Renal pelvis (tissue), 4 donors: Measurements from ENCODE around the gene ARL13B. TPM values are rescaled to one million over a fixed set of nuclear protein-coding genes. Genes with fewer than 3 reads are reported as not detected.
"Not testable (repeated sequence)": the region's sequence is repeated elsewhere in the genome, so short reads cannot be mapped to it uniquely, and the experiment has no call there.

Experiments used
- DNase-seq: peaks from one replicate; pipeline ENCODE4 v3.0.0-alpha.2; 2013
- polyA plus RNA-seq, 3 donors: library from polyadenylated mRNA; unstranded; fragments of 120-200 nt; gene quantifications; one replicate each; pipeline ENCODE4 v1.2.1, GENCODE V29; 2013; ENCODE audit not compliant: insufficient read length in 3 of 3

The ARL13B gene
- polyA plus RNA-seq, 3 donors: 17.2 to 19.5 (median 18.0) TPM

- DNase-seq: no peak
These were observed 70.6 kb downstream of the ARL13B start for GRCh38 chr3:94050546-94050945.

GRCh38 chr3:94061297-94061696, 81.3 kb downstream of the ARL13B start:
- no peak for DNase-seq

- DNase-seq: peak; percentile 98
These were observed 82.8 kb downstream of the ARL13B start, which contains the start of the genes DHFR2 and NSUN3 for GRCh38 chr3:94062513-94063404. DHFR2 (minus strand) TSS chr3:94062916; CDS start chr3:94061511, 1,405 bp downstream. NSUN3 (plus strand) TSS chr3:94063061; CDS start chr3:94063127, 66 bp downstream.

DNA sequence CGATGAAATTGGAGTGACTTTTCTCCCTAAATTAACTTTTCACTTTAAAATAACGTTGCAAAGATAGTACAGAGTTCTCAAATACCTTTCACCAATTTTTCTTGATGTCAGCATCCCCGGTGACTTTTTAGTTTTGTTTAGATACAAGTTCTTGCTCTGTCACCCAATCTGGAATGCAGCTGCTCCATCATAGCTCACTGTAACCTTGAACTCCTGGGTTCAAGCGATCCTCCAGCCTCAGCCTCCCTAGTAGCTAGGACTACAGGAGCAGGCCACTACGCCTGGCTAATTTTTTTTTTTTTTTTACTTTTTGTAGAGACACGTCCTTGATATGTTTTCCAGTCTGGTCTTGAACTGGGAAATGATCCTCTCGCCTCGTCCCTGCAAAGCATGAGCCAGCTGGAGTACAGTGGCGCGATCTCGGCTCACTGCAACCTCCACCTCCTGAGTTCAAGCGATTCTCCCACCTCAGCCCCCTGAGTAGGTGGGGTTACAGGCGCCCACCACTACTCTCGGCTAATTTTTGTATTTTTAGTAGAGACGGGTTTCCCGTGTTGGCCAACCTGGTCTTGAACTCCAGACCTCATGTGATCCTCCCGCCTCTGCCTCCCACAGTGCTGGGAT, 83.7 kb downstream of the ARL13B start:
- DNase-seq: no peak

DNA sequence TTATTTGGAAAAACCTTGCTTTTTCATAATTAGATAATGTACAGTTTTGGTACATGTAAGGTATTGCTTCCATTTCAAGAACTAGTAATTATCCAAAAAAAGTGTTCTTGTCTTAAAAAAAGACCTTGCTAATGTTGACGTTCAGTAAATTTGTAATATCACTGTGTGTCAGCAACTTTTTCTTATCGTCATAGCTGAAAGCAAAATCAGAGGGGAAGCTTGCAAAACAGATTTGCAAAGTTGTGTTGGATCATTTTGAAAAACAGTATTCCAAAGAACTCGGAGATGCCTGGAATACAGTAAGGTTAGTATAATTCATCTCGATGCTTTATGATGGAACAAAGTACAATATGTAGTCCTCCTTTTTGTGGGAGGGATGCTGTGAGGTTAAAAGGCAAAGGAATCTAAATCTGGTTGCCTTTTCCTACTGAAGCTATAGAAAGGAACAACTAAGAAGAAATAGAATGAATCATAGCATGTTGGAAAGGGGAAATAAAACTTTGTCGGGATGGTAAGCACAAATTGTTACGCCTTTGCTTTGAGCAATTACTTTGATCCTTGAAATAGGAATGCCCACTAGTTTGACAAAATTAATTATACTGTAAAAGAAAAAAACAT, 84.4 kb downstream of the ARL13B start:
- DNase-seq: no peak

DNA sequence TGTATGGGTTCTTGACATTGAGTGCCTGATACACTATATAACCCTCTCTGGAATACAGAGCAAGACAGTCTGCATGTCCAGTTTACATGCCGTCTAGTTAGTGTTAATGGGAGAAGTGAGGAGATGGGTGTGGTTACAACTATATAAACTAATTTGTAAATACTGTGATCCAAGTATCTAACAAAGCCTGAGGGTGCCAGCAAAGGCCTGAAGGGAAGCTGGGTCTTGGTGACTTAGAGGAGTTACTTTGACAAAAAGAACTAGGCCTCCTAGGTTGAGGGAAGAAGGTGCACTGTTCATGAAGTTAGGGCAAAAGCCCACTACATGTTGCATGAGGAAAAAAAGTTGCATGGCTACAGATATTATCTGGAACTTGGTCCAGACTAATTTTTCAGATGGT, 85.2 kb downstream of the ARL13B start:
- DNase-seq: no peak

- no peak for DNase-seq
These were observed 86.0 kb downstream of the ARL13B start for GRCh38 chr3:94065819-94066480.

DNA sequence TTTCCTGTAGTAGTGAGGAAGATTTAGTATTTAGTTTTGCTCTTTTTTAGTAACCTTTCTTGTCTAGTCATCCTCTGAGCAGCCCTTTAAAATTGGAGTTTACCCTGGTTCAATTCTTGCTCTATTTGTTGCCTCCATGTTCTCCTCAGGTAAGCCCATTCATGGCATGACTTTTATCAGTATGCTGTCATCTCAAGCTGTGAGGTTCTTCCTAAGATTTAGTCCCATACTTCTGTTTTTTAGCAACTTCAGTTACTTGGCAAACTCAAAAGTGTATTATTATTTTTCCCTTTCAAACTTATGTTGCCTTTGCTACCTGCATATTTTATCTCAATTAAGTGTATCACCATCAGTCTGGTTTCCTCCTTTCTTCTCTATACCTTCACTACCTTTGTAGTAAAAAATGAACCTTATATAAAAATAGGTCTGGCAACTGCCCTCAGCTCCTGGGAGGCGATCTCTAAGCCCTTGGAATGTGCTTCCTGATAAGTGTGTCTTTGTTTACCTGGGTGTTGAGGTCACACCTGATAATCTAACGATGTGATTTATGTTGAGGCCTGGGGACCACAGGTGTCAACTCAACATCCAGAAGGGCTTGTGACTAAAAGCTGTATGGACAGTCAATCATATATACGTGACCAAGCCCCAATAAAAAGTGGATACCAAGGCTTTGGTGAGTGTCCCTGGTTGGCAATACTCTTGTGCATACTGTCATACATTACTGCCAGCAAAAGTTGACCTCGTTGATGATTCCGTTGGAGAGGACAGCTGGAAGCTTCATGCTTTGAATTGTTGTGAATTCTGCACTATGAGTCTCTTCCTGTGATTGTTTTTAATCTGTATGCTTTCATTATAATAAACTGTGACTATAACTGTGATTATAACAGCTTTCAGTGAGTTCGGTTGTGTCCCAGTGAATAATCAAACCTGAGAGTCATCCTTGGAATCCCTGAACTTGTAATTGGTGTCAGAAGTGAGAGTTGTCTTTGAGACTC, 86.8 kb downstream of the ARL13B start:
- DNase-seq: no peak

DNA sequence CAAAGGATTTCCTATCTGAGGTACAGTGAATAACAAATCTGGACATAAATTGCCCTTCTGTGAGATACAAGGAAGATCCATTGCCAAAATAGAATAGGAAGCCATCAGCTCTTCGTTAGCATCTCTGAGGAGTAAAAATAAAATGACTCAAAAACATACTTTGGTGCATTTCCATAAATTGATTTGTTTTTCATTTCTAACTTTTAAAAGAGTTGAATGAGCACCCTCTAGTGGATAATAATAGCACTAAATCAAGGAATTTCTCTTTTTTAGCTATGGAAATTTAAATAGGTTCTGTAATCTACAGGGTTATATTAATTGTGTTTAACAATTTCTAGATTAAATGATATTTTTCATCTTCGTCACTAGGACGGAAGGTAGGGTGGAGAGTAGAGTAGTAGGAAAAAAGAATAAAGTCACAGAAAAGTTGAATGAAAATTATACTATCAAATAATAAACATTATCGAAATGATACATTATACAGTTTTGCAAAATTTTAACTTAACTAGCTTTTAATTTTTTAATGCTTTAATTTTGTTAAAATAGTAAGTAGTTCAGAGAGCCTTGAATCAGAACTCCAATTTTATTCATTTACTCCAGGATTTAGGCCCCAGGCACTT, 89.3 kb downstream of the ARL13B start:
- DNase-seq: no peak

DNA sequence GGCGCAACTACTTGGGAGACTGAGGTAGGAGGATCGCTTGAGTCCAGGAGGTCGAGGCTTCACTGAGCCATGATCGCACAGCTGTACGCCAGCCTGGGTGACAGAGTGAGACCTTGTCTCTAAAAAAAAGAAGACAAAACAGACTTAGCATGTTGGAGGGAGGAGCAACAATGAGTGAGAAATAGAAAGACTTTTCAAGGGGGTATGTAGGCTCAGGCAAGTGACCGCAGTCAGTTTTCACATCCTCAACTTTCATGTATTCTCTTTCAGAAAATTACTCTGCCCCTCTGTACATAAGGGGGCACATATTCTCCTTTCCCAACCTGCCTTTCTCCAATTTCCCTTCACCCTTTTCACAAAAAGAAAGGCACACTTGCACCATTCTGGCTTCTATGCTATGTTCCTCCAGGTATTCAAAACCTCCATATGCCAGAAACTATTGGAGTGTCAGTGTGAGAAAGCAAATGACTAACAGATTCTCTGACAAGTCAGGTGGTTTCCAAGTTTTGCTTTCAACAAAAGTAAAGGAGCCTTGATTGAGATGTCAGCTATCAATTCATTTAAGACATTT, 90.5 kb downstream of the ARL13B start:
- DNase-seq: no peak

- DNase-seq: no peak
These were observed 91.8 kb downstream of the ARL13B start for GRCh38 chr3:94071713-94072284.

DNA sequence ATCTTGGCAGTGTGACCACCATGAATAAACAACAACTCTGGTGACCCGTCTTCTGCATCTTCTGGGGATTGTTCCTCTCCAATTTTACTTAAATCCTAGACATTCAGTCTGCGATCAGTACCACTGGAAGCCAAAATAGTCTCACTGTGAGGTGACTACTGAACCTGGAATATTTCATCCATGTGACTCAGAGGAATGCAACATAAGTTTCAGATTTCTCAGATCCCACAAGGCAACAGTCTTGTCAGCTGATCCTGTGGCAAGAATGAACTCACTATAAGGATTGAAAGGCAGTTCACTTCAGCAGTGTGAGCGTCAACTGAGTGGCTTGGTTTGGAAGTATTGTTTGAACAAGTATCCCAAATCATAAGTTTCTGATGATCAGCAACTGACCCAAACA, 96.1 kb downstream of the ARL13B start:
- no peak for DNase-seq

- DNase-seq: not testable (repeated sequence)
These were observed 100.6 kb downstream of the ARL13B start for GRCh38 chr3:94080552-94080951.

GRCh38 chr3:94081884-94082283, 101.9 kb downstream of the ARL13B start:
- no peak for DNase-seq

DNA sequence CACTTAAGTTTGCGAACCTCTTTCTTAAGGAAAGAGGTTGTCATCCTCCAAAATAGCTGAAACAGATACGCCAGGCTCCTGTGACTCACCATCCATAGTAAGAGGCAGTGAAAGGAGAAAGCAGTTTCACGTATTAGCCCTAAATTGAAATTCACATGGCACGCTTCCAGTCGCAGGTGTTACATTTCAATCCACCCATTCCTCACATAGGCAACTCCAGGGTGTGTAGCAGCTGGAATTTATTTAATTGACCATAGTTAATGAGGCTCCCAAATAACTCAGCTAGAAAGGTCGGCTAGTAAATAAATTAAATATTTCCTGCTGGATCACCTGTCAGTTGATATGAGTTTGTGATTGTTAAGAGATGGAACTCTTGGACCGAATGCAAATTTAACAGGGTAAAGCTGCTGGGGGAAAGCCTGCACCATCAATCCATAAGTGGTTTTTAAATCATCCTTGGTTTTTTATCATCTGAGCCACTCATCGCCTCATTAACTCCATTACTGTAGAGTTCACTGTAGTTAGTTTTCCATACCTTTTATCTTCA, 102.5 kb downstream of the ARL13B start:
- no peak for DNase-seq

GRCh38 chr3:94083261-94083660, 103.3 kb downstream of the ARL13B start:
- no peak for DNase-seq

GRCh38 chr3:94089126-94089525, 109.2 kb downstream of the ARL13B start:
- no peak for DNase-seq

- DNase-seq: no peak
These were observed 112.1 kb downstream of the ARL13B start for GRCh38 chr3:94092086-94092485.

DNA sequence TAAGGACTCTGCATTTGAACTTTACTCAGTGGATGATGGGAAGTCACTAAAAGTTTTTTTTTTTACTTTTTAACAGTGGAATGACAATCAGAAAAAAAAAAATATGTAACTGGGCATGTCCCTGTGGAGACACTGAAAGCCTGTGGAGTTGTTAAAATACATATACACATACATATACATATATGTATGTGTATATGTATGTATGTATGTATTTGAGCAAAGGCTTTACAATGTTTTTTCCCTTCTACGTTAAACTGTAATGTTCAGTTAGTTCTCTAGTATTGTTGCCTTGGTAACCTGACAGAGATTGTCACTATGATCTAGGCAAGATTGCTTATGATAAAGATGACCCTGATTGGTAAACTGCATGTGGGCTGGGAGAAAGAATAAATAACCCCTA, 113.2 kb downstream of the ARL13B start:
- DNase-seq: no peak
